ENCODE results near the gene PIP. TPM values are rescaled to one million over a fixed set of nuclear protein-coding genes. Genes with fewer than 3 reads are reported as not detected.

The PIP gene
- total and polyA plus RNA-seq, 8 donors: 6.9 TPM; not detected in 7

DNA sequence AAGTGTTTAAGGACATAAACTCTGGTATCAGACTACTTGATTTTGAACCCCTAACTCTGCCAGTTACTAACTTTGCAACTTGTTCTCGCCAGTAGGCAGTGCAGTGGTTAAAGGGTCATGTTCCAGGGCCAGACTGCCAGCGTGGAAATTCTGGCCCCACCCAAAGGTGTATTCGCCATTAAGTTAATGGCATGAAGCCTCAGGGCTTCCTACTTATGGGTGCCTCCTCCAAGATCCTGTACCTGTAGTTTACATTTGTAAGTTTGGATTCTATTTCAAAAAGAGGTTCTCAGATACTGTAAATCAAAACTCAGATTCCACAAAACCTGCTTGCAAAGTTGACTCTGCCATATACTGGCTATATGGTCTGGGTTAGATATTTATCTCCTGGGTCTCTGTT, 2.8 kb upstream of the PIP start:
- no peak for DNase-seq
- Histone ChIP-seq H3K36me3 (no peaks in the 10 kb centered on the region), H3K27ac (no peak overlapping the region), H3K4me3 (no peak overlapping the region), H3K4me1 (peaks cover 0 to 4% of the 10 kb centered on the region in 2 donors), H3K27me3 (peaks cover 0 to 13% of the 10 kb centered on the region in 2 donors), H3K9me3 (peaks cover 0 to 7% of the 10 kb centered on the region in 2 donors)
- intact Hi-C loops (cut with DNase I): no loop called here
- no peak for TF ChIP-seq CTCF (IDR thresholded peaks at IDR 0.05)
- ATAC-seq: no peak

GRCh38 chr7:143129477-143129876, 2.4 kb upstream of the PIP start:
- DNase-seq (no peak), ATAC-seq (no peak)
- Histone ChIP-seq H3K4me1 (peaks cover 0 to 4% of the 10 kb centered on the region in 2 donors), H3K27ac (no peak overlapping the region), H3K9me3 (peaks cover 0 to 3% of the 10 kb centered on the region in 2 donors), H3K36me3 (no peaks in the 10 kb centered on the region), H3K27me3 (peaks cover 0 to 13% of the 10 kb centered on the region in 2 donors), H3K4me3 (no peak overlapping the region)
- no peak for TF ChIP-seq CTCF (IDR thresholded peaks at IDR 0.05)
- intact Hi-C loops (cut with DNase I): no loop called here

GRCh38 chr7:143130541-143130940, 1.3 kb upstream of the PIP start:
- H3K4me1 ChIP-seq: peaks cover 0 to 3% of the 10 kb centered on the region in 2 donors
- no peak for ATAC-seq
- no peak for DNase-seq
- TF ChIP-seq CTCF (IDR thresholded peaks at IDR 0.05): no peak
- H3K27me3 ChIP-seq: peaks cover 0 to 13% of the 10 kb centered on the region in 2 donors
- intact Hi-C loops (cut with DNase I): no loop called here
- no peak overlapping the region for H3K4me3 ChIP-seq
- no peaks in the 10 kb centered on the region for H3K36me3 ChIP-seq
- no peak overlapping the region for H3K27ac ChIP-seq
- H3K9me3 ChIP-seq: no peaks in the 10 kb centered on the region

- no peak for DNase-seq
- H3K27ac ChIP-seq: no peak overlapping the region
- no peaks in the 10 kb centered on the region for H3K27me3 ChIP-seq
- intact Hi-C loops (cut with DNase I): no loop called here
- no peaks in the 10 kb centered on the region for H3K9me3 ChIP-seq
- no peak overlapping the region for H3K4me3 ChIP-seq
- ATAC-seq: no peak
- TF ChIP-seq CTCF (IDR thresholded peaks at IDR 0.05): no peak
- no peaks in the 10 kb centered on the region for H3K4me1 ChIP-seq
- H3K36me3 ChIP-seq: no peaks in the 10 kb centered on the region
Observed at GRCh38 chr7:143147070-143147469, 15.2 kb downstream of the PIP start.

- Histone ChIP-seq H3K4me1 (no peaks in the 10 kb centered on the region), H3K4me3 (no peak overlapping the region), H3K27ac (no peak overlapping the region), H3K36me3 (no peaks in the 10 kb centered on the region), H3K9me3 (no peaks in the 10 kb centered on the region), H3K27me3 (no peaks in the 10 kb centered on the region)
- intact Hi-C loops (cut with DNase I): no loop called here
- TF ChIP-seq CTCF (IDR thresholded peaks at IDR 0.05): no peak
- DNase-seq (no peak), ATAC-seq (no peak)
Observed at GRCh38 chr7:143148050-143148449, 16.2 kb downstream of the PIP start.
